Caki2 (cell line): Measurements from ENCODE around the gene BCL11B. TPM values are rescaled to one million over a fixed set of nuclear protein-coding genes. Genes with fewer than 3 reads are reported as not detected.

Source experiments
- DNase-seq: peaks from one replicate; pipeline ENCODE4 v3.0.0-alpha.2; 2015; ENCODE audit warnings: low read depth
- in situ Hi-C: cut with HindIII; loops from 2 replicates; pipeline ENCODE4 v1.10.0; 2016; ENCODE audit warnings: low sequenced_read_pairs, low pct_unique_long_range_greater_than_20kb, mixed read lengths
- total RNA-seq: library from RNA; depleted of rRNA; stranded (reverse); fragments of >200 nt; shearing (Covaris generic); gene quantifications from 2 replicates; pipeline ENCODE4 v1.2.3, GENCODE V29; 2014; ENCODE audit warnings: low replicate concordance

Gene BCL11B
- total RNA-seq, 1 experiment from 2014 or later, result not detected

DNA sequence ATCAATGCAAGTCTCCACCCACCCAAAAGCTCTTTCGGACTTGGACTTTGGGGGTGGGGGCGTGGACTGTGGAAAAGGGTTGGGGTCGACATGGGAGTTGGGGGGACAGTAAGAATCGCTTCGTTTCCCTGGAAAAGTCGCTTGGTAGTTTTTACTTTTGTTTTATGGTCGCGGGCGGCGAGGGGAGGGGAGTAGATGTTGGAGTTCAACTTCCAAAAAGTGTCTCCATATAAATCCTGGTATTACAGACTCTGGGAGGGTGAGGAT is 568 bp upstream of the BCL11B start:
- in situ Hi-C loops, result no loop called here
- no peak for DNase-seq

DNA sequence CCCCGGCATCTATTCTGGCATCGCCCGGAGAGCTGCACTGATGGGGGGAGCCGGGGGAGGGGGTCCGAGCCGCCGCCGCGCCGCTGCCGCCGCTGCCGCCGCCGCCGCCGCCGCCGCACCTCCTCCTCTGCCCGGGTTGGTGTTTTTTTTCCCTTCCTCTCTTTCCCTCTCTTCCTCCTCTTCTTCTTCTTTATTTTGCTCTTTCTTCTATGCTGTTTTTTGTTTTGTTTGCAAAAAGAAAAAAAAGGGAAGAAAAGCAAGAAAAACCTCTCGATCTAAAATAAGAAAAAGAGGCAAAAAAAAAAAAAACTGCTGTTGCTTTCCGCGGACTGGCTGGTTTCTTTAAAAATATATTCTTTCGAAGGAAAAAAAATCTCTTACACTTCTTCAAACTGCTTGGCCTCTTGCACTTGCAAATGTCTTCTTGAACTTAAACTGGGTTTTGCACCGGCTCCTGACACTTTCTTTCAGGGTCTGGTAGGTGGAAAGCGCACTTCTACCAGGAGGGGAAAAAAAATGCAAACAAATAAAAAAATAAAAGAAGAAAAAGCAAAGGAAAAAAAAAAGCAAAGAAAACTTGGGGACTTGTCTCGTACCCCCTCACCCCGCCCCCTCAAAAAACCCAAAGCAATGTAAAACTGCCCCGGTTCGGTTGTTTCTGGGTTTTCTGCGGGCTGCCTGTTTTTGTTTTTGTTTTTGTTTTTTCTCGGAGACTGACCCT is 616 bp downstream of the BCL11B start:
- DNase-seq, result peak; percentile 5
- in situ Hi-C loops, result no loop called here

DNA sequence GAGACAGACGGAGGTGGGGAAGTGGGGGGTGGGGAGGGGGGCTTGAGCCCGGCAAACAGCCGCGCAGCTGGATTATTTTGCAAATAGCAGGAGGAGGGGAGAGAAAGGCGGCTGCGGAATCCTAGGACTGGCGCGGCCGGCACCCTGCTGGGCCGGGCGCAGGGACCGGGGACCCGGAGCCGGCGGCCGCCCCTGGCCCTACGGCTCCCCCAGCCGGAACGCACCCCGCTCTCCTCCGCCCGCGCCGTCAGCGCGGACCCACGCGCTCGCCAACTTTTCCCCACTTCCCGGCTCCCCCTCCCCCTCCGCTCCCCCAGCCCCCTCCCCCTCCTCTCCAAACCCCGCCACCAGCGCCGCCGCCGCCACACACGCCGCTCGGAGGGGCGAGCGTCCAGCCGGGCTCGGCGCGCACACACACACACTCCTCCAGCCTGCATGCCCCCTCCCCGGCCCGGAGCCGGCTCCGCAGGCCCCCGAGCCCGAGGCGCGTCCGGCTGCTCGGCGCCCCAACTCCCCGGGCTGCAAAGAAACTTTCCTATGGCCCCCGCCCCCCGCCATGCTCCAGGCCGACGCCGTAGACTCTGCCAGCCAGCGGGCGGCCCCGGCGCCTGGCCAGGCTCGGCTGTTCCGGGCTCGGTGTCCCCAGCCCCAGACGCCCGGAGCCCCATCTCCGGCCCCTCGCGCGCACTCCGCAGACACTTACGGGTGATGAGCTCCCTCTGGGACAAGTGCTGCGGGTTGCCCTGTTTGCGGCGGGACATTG is 1.4 kb downstream of the BCL11B start:
- in situ Hi-C loops, result no loop called here
- DNase-seq, result no peak

DNA sequence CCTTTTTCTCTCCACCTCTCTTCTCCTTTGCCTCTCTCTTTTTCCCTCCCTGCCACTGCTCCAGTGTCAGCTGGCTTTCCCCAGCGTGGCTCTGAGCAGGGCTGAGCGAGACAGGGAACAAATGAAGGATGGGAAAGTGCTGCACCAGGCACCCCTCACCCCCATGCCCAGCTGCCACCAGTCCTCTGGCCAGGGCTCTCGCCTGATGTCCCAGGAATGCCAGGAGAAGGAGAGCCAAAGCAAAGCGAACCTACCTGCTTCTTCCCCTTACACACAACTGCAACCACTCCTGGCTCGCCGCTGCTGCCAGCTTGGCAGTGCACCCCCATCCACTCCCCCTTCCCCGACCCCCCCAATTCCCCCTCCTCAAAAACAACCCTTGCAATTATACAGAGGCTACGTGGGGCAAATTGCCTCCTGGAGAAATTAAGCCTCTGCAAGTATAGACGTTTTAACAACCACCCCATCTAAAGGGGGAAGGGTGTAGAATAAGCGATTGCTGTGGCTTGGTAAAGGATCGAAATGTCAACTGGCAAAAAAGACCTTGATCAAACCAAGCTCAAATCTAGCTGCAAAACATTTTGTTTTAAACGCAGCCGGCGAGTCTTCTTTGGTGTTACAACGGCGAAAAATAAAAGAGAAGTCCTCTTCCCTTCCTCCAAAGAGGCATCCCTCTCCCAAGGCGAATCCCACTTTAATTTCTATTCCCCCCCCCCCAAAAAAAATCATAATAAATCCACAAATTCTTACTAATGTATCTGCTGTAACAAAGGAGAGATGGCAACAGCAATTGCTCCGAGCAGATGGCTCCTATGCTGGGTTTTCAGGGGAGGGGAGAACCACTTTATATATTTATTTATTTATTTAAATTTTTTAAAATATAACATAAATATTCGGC is 2.9 kb downstream of the BCL11B start:
- in situ Hi-C loops, result no loop called here
- no peak for DNase-seq

DNA sequence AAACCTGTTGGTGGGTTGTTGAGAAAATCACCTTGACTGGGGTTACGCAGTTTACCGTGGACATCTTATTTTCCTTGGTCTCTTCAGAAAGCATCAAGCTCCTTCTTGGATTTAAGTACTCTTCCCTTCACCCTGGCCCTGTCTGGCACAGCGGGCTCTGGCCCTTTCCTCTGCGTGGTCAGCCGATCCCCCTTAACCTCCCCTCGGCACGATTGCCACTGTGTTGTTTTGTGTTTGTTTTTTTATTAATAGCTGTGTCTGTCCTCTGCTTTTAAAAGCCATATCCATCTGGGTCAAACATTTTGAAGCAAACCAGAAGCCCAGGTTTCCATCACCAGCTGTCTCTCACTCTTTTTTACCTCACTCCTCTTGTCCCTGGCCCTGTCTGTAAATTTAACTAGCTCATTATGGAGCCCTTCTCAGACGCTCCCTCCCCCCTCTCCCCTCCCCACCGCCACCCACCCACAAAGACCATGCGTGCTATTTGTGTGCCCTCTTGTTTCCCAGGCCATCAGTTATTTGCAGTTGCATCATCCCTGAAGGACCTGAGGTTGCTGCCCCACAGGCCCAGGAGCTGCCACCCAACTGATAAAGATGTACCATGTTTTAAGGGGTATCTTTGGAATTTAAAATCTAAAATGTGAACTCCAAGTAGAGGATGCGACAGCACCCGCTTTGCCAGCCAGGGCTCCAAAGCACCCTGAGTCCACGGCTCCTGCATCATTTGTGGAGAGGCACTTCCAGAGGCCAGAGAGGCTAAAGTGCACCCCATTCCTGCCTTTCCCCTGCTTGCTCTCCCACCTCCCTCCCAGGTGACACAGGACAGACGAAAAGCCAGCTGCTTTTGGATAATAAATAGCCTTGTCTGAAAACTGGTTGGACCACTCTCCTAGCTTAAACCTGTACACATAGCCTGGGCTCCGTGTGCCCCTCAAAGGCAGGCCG is 3.9 kb downstream of the BCL11B start:
- DNase-seq, result no peak
- in situ Hi-C loops, result no loop called here

DNA sequence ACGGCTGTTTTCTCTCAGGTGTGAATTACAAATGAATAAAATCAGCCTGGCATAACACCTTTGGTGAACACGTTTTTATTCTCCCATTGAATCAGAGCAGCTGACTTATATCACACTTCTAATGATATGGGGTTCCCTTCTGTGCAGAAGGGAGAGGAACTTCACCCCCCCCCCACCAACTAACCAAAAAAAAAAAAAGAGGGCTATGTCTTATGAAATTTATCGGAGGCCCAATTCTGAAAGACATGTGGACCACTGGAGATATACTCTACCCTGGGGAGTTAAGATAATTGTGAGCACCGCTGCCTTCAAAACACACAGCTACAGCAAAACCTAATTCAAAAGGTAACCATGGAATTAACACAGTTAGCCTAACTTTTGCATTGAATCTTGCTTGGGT is 4.6 kb downstream of the BCL11B start:
- DNase-seq, result no peak
- in situ Hi-C loops, result no loop called here

DNA sequence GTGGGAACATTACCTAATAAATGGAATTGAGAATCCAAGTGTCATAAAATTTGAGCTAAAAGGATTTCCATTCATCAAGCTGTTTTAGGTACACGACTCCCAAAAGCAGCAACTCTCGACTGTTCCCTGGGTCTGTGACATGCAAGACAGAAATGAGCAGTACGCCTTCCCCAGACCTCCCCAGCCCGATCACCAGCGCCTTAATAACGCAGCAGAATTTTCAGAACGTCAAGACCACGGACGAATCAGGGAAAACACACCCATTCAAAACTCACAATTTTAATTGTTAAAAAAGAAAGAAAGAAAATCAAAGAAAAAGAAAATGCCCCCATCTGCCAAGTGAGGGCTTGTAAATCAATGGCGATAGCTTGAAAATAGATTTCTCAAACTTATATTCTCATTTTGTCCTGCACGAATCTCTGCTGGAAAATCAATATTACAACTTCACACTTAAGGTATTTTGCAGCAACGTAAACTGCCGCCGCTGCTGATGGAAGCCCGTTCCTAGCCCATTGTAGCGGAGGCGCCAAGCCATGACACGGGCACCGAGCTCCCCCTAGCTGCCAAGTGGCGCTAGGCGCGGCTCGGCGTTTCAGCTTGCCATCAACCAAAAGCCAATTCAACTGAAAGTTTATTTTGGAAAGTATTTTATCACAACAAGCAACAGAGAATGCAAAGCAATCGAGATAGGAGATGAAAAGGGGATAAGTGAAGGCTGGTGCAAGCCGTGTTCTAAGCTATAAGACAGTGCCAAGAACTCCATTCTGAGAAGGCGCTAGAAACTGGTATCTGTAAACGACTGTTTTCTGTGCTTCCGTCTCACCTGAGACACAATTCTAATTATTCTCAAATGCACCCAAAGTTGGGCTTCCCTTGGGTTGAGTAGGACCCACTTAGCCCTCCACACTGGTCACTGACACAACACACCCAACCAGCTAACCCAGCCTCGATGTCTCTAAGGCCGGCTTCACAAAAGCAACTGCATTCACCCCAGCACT is 5.5 kb downstream of the BCL11B start:
- DNase-seq, result peak; percentile 35
- in situ Hi-C loops, result no loop called here

DNA sequence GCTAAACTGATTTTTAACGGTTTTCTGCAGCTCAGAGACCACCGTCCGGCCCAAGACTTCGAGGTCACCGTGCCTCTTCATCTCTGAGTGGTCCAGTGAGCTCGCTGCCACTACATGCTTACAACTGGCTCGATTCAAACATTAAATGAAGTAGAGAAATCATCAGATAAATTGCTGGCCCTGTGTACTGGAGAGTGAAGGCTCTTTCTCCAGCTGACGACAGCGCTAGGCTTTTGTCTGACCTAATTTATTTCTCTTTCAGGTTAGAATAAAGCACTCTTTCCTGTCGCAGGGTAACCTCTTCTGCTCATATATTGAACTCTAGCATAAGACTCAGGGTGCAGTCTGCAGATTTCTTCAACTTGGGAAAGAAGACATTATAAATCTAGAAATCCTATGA is 6.4 kb downstream of the BCL11B start:
- in situ Hi-C loops, result no loop called here
- DNase-seq, result no peak

DNA sequence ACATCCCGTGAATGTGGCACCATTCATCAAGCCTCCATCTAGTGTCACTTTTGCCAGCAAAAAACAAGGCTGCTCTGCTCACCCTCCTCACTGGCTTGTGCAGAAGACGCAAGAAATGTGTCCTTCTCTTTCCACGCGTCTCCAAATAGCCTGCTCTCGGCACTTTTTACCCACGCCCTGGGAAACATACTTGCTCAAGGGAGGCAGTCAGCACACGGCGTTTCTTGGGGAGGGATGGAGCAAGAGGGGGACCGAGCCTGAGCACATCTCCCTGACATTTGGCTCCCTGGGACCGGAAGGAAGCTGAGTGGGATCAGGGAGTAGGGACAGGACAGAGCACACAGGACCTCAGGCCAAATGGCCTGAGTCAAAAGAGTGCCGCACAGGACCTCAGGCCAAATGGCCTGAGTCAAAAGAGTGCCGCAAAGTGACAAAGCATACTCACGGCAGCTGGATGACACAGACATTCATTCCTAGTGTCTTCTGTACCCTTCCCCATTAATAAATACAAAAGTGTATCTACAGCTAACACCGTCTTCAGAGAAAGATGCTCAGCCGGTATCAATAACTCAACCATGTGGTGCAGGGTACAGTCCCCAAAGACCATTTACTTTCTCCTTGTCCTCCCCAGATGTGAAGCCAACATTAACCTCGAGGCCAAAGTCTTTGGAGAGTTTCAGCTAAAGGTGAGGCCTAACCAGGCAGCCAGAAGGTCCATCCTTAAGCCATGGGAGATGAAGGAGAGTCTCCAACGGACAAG is 7.1 kb downstream of the BCL11B start:
- no peak for DNase-seq
- in situ Hi-C loops, result no loop called here

DNA sequence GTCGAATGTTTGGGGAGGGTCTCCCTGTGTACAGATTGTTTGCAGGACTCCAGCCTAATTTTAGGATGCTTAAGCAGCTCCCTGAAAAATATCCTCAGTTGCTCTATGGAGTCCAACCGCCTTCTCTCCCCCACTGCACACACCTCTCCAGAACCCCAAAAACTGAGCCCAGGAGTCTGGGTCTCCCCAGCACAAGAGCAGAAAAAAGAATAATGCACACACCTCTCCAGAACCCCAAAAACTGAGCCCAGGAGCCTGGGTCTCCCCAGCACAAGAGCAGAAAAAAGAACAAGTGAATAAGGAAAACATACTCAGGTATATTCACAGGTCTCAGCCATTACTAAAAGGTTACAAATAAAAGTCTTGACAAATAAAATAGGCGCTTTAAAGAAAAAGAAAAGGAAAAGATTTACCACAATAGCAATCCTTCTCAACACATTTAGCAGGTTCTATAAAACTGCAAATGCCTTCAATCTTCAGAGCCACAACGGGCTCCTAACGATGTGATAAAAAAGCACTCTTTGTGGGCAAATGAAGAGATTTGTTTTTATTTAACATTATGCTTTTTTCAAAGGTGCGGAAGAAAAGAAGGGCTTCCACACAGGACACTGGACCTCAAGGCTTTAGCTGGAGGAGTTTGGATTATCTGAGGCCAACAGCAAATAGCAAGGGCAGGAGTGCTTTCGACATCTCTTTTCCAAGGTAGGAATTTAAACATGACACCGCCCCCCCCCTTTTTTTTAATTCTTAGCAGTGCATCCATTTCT is 8.2 kb downstream of the BCL11B start:
- in situ Hi-C loops, result no loop called here

DNA sequence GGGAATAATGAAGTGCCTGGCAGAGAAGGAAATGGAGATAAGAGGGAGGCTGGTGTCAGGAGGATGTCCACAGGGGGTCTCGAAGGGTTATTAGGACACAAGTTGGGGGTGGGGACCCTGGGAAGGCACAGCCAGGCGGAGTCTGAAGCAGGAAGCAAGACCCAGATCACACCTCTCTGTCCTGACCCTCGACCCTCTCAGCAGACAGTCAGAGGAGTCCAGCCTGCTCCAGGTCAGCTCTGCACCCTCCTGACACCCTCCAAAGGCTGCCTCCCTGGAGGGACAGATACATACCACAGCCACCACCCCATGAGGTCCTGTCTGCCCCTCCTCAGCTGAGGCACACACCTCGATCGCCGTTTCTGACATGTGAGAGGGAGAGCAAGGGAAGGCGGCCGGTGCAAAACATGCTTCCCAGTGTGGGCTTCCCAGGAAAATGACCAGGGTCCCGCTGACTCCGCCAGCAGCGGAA is 9.0 kb downstream of the BCL11B start:
- in situ Hi-C loops, result no loop called here
- no peak for DNase-seq

More for the DNA sequence above, 8.2 kb downstream of the BCL11B start:
- DNase-seq, result no peak

DNA sequence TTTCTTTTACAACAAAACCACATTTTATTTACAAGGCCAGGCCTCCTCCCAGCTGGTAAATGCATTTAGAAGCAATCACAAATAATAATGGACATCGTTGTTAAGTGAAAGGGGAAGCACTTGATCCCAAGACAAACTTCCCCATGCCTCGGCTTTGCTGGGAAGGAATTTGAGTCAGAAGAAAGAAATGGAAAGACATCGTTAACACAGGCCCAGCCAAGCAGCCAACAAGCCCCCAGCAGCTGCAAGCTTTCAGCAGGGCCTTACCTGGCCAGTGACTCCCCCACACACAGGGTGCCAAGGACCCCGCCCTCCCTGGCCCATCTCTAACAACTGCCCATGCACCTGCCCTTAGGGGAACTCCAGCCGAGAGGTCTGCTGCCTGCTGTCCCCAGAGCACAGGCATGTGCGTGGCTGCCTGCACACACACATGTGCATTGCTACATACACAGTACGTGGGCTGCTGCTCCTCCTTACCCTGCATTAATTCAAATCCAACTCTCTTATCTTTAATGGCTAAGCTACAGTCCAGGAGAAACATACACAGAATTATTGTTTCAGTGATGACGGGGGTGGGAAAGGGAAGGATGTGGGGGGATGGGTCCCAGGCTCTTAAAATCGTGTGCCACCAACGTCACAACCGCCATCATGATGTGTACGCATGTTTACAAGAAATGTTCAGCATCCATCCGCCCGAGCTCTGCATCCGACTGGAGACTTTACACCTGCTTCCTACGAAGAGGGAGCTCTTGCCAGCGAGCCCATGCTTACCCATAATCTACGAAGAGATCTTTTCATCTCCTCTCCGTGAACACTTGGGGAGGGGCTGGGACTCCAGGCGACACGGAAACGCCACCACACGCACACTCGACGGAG is 9.8 kb downstream of the BCL11B start:
- in situ Hi-C loops, result no loop called here

DNA sequence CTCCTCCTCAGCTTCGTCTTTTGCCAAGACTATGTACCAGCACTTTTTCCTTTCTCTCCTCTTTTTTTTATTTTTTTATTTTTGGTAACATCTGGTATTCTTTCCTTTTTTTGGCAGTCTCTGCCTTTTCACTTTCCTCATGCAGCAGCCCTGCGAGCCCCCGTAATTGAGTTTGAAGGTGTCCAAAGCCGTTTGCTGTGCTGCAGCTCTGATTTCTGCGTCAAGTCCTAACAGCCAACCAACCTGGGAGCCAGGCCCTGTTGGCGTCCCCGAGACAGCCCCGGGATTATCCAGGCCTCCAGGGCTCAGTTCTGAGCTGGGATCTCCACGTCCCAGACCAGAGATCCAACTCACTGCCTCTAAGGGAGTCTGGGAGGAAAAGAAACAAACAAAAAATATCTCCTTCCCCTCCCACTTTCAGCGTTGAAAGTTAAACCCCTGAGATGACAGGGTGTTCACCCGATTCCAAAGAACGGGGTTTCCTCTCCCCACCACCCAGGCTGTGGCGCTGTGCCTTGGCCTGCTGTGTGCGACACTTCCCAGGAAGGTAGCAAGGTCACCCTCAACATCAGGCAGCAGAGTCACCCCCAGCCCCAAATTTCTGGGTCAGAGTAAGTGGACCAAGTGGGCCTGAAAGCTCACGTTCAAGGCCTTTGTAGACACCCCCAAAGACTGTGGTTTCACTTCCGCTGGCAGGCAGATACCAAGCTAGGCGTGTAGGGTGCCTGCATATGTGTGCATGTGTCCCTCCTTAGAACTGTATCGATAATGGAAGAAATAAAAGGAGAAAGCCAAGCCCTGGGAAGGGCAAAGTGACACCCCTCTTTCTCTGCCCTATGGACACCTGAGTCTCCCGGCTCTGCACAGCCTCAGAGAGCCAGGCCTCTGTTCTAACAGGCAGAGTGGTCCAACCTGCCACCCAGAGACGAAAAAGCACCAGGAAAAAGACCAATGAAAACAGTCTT is 11.1 kb downstream of the BCL11B start:
- in situ Hi-C loops, result no loop called here
- no peak for DNase-seq

More for the DNA sequence above, 9.8 kb downstream of the BCL11B start:
- DNase-seq, result no peak

DNA sequence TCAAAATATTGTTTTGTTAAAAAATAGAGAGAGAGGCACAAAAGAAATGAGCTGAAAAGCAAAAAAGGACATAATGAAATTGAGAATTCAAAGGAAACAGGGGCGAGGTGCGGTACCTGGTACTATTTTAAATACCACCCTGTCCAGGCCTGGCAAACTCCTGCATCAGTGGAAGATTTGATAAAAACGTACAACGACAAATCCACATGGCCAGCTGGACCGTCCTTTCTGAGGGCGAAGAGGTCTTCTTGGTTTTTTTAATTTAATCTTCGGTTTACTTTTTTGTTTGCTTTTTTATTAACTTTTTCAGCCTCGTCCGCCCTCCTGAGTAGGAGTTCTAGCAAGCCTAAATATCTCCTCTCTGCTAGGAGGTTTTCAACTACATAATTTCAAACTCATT is 11.9 kb downstream of the BCL11B start:
- in situ Hi-C loops, result no loop called here
- no peak for DNase-seq
